Natural killer cell treated with Interleukin-12 subunit alpha and Interleukin-12 subunit beta and Interleukin-15 and Interleukin-18, amount 100 ng/mL, for 72 hours (primary cell): ENCODE results near the gene DDX24. TPM values are rescaled to one million over a fixed set of nuclear protein-coding genes. Genes with fewer than 3 reads are reported as not detected.
A peak's percentile ranks its signal among the peaks of the same experiment; 100 is the strongest.

Experiments
- ATAC-seq, 2 donors: fragments of 150-1000 bp; cut with Tn5 transposase in 1 of 2; sonication (Bioruptor Pico), chemical (Tn5 transposase) in 1 of 2; 2 replicates each; pipeline ENCODE4 v1.10.0; 2021
- DNase-seq: peaks from one replicate; pipeline ENCODE4 v3.0.0; 2022; ENCODE audit warnings: low spot score
- H3K27ac Mint-ChIP-seq, 2 donors: 1 replicate in 1 of 2; 2 replicates in 1 of 2; pipeline ENCODE4 v1.8.0; 2022; ENCODE audit warnings: mixed read lengths in 2 of 2, mild to moderate bottlenecking in 1 of 2, moderate library complexity in 1 of 2
- H3K27me3 Mint-ChIP-seq, 2 donors: 1 replicate in 1 of 2; 2 replicates in 1 of 2; pipeline ENCODE4 v1.8.0; 2022; ENCODE audit warnings: mixed read lengths in 2 of 2
- H3K36me3 Mint-ChIP-seq: one replicate; pipeline ENCODE4 v1.8.0; 2022; ENCODE audit warnings: mixed read lengths
- H3K4me1 Mint-ChIP-seq, 2 donors: 1 replicate in 1 of 2; 2 replicates in 1 of 2; pipeline ENCODE4 v1.8.0; 2022; ENCODE audit warnings: low read depth in 2 of 2, mixed read lengths in 2 of 2, mild to moderate bottlenecking in 1 of 2
- H3K4me3 Mint-ChIP-seq: one replicate; pipeline ENCODE4 v1.8.0; 2022; ENCODE audit warnings: mixed read lengths
- H3K9me3 Mint-ChIP-seq: 2 replicates; pipeline ENCODE4 v1.8.0; 2022; ENCODE audit warnings: mixed read lengths
- total RNA-seq, 2 donors: library from RNA; stranded (reverse); gene quantifications; one replicate each; pipeline ENCODE4 v1.2.3, GENCODE V29; 2022

DDX24 gene
- total RNA-seq, 2 donors from 2014 or later, result 168 to 241 TPM

GRCh38 chr14:94036313-94037167 lies 44.5 kb downstream of the DDX24 start:
- Mint-ChIP-seq H3K27ac (no peak overlapping the region), H3K9me3 (no peaks in the 10 kb centered on the region), H3K27me3 (no peaks in the 10 kb centered on the region), H3K4me3 (no peak overlapping the region), H3K4me1 (peaks cover 3 to 5% of the 10 kb centered on the region in 2 donors), H3K36me3 (no peaks in the 10 kb centered on the region)
- DNase-seq (peak; percentile 72), ATAC-seq (peak; percentile 83 to 84)

GRCh38 chr14:94034886-94035285 lies 46.1 kb downstream of the DDX24 start:
- Mint-ChIP-seq H3K9me3 (no peaks in the 10 kb centered on the region), H3K36me3 (no peaks in the 10 kb centered on the region), H3K27me3 (no peaks in the 10 kb centered on the region), H3K27ac (no peak overlapping the region), H3K4me3 (no peak overlapping the region), H3K4me1 (peaks cover 3 to 5% of the 10 kb centered on the region in 2 donors)
- no peak for DNase-seq
- no peak for ATAC-seq

- Mint-ChIP-seq H3K36me3 (no peaks in the 10 kb centered on the region), H3K4me3 (no peak overlapping the region), H3K27me3 (peaks cover 0 to 2% of the 10 kb centered on the region in 2 donors)
Measured at GRCh38 chr14:94031883-94032279, 49.1 kb downstream of the DDX24 start.

GRCh38 chr14:94031161-94031882 lies 49.7 kb downstream of the DDX24 start:
- Mint-ChIP-seq H3K27ac (no peak overlapping the region), H3K27me3 (peaks cover 0 to 2% of the 10 kb centered on the region in 2 donors), H3K4me1 (peaks cover 3 to 9% of the 10 kb centered on the region in 2 donors), H3K4me3 (no peak overlapping the region), H3K9me3 (no peaks in the 10 kb centered on the region), H3K36me3 (no peaks in the 10 kb centered on the region)
- no peak for DNase-seq
- ATAC-seq, result no peak

More at GRCh38 chr14:94031883-94032279, 49.1 kb downstream of the DDX24 start:
- ATAC-seq (no peak), DNase-seq (no peak)
- Mint-ChIP-seq H3K9me3 (no peaks in the 10 kb centered on the region), H3K27ac (no peak overlapping the region), H3K4me1 (peaks cover 6 to 14% of the 10 kb centered on the region in 2 donors)

- peaks cover 7 to 14% of the 10 kb centered on the region in 2 donors for H3K4me1 Mint-ChIP-seq
- ATAC-seq (no peak), DNase-seq (peak; percentile 47)
- H3K27me3 Mint-ChIP-seq, result peaks cover 0 to 2% of the 10 kb centered on the region in 2 donors
- H3K36me3 Mint-ChIP-seq, result no peaks in the 10 kb centered on the region
- H3K9me3 Mint-ChIP-seq, result no peaks in the 10 kb centered on the region
- no peak overlapping the region for H3K27ac Mint-ChIP-seq
- H3K4me3 Mint-ChIP-seq, result no peak overlapping the region
Measured at GRCh38 chr14:94030571-94030970, 50.4 kb downstream of the DDX24 start.

GRCh38 chr14:94029671-94030203 lies 51.3 kb downstream of the DDX24 start:
- peak; percentile 47 for DNase-seq
- H3K4me1 Mint-ChIP-seq, result peaks cover 7 to 14% of the 10 kb centered on the region in 2 donors
- ATAC-seq, result no peak
- no peak overlapping the region for H3K27ac Mint-ChIP-seq
- no peak overlapping the region for H3K4me3 Mint-ChIP-seq
- H3K27me3 Mint-ChIP-seq, result peaks cover 0 to 2% of the 10 kb centered on the region in 2 donors
- H3K9me3 Mint-ChIP-seq, result no peaks in the 10 kb centered on the region
- H3K36me3 Mint-ChIP-seq, result no peaks in the 10 kb centered on the region

GRCh38 chr14:94029265-94029664 lies 51.7 kb downstream of the DDX24 start:
- peaks cover 0 to 2% of the 10 kb centered on the region in 2 donors for H3K27me3 Mint-ChIP-seq
- peaks cover 7 to 14% of the 10 kb centered on the region in 2 donors for H3K4me1 Mint-ChIP-seq
- H3K27ac Mint-ChIP-seq, result no peak overlapping the region

GRCh38 chr14:94028450-94028826 lies 52.6 kb downstream of the DDX24 start:
- H3K4me3 Mint-ChIP-seq, result peak overlapping the region; percentile 49
- H3K9me3 Mint-ChIP-seq, result no peaks in the 10 kb centered on the region
- H3K27ac Mint-ChIP-seq, result peak overlapping the region in 1 of 2 donors; percentile 5
- no peaks in the 10 kb centered on the region for H3K36me3 Mint-ChIP-seq
- peak in 1 of 2 donors; percentile 32 for ATAC-seq
- DNase-seq, result peak; percentile 37
- H3K4me1 Mint-ChIP-seq, result peaks cover 7 to 14% of the 10 kb centered on the region in 2 donors
- H3K27me3 Mint-ChIP-seq, result peaks cover 0 to 5% of the 10 kb centered on the region in 2 donors

More at GRCh38 chr14:94029265-94029664, 51.7 kb downstream of the DDX24 start:
- H3K36me3 Mint-ChIP-seq, result no peaks in the 10 kb centered on the region
- peak; percentile 25 for DNase-seq
- H3K4me3 Mint-ChIP-seq, result no peak overlapping the region
- H3K9me3 Mint-ChIP-seq, result no peaks in the 10 kb centered on the region
- no peak for ATAC-seq

GRCh38 chr14:94027566-94028449 lies 53.2 kb downstream of the DDX24 start:
- peak overlapping the region in 1 of 2 donors; percentile 5 for H3K27ac Mint-ChIP-seq
- ATAC-seq, result no peak
- H3K9me3 Mint-ChIP-seq, result no peaks in the 10 kb centered on the region

GRCh38 chr14:94026889-94027469 lies 54.0 kb downstream of the DDX24 start:
- H3K36me3 Mint-ChIP-seq, result no peaks in the 10 kb centered on the region
- ATAC-seq (no peak), DNase-seq (peak; percentile 54)
- H3K4me1 Mint-ChIP-seq, result peaks cover 7 to 14% of the 10 kb centered on the region in 2 donors
- no peak overlapping the region for H3K27ac Mint-ChIP-seq
- peak overlapping the region; percentile 17 for H3K4me3 Mint-ChIP-seq
- H3K27me3 Mint-ChIP-seq, result peaks cover 0 to 15% of the 10 kb centered on the region in 2 donors
- H3K9me3 Mint-ChIP-seq, result no peaks in the 10 kb centered on the region

More at GRCh38 chr14:94027566-94028449, 53.2 kb downstream of the DDX24 start:
- Mint-ChIP-seq H3K27me3 (peaks cover 0 to 11% of the 10 kb centered on the region in 2 donors), H3K4me3 (peak overlapping the region; percentile 49), H3K4me1 (peaks cover 7 to 14% of the 10 kb centered on the region in 2 donors), H3K36me3 (no peaks in the 10 kb centered on the region)
- DNase-seq, result peak; percentile 6

- Mint-ChIP-seq H3K36me3 (no peaks in the 10 kb centered on the region), H3K4me1 (peaks cover 7 to 14% of the 10 kb centered on the region in 2 donors), H3K27ac (no peak within 1 kb of the TSS), H3K27me3 (peaks cover 0 to 15% of the 10 kb centered on the region in 2 donors), H3K4me3 (peak within 1 kb of the TSS; percentile 71), H3K9me3 (no peaks in the 10 kb centered on the region)
- DNase-seq, result peak; percentile 95
- ATAC-seq, result peak; percentile 98 to 99
Measured at GRCh38 chr14:94026173-94026888, 54.7 kb downstream of the DDX24 start, which contains the start of gene OTUB2. Gene OTUB2 (plus strand): TSS chr14:94026340. CDS start chr14:94026538, 198 bp downstream.

GRCh38 chr14:94025720-94026119 lies 55.3 kb downstream of the DDX24 start:
- Mint-ChIP-seq H3K36me3 (no peaks in the 10 kb centered on the region), H3K9me3 (no peaks in the 10 kb centered on the region), H3K4me3 (peak overlapping the region; percentile 71), H3K27me3 (peaks cover 4 to 18% of the 10 kb centered on the region in 2 donors), H3K4me1 (peaks cover 7 to 14% of the 10 kb centered on the region in 2 donors), H3K27ac (no peak overlapping the region)
- ATAC-seq (no peak), DNase-seq (peak; percentile 29)
